Natural killer cell treated with Interleukin-12 subunit alpha and Interleukin-12 subunit beta and Interleukin-15 and Interleukin-18, amount 100 ng/mL, for 72 hours (primary cell): ENCODE results near the gene KCND1. TPM values are rescaled to one million over a fixed set of nuclear protein-coding genes. Genes with fewer than 3 reads are reported as not detected.
A peak's percentile ranks its signal among the peaks of the same experiment; 100 is the strongest.

Source experiments
- ATAC-seq, 2 donors: fragments of 150-1000 bp; cut with Tn5 transposase in 1 of 2; sonication (Bioruptor Pico), chemical (Tn5 transposase) in 1 of 2; 2 replicates each; pipeline ENCODE4 v1.10.0; 2021
- DNase-seq: peaks from one replicate; pipeline ENCODE4 v3.0.0; 2022; ENCODE audit warnings: low spot score
- H3K27ac Mint-ChIP-seq, 2 donors: 1 replicate in 1 of 2; 2 replicates in 1 of 2; pipeline ENCODE4 v1.8.0; 2022; ENCODE audit warnings: mixed read lengths in 2 of 2, mild to moderate bottlenecking in 1 of 2, moderate library complexity in 1 of 2
- H3K27me3 Mint-ChIP-seq, 2 donors: 1 replicate in 1 of 2; 2 replicates in 1 of 2; pipeline ENCODE4 v1.8.0; 2022; ENCODE audit warnings: mixed read lengths in 2 of 2
- H3K36me3 Mint-ChIP-seq: one replicate; pipeline ENCODE4 v1.8.0; 2022; ENCODE audit warnings: mixed read lengths
- H3K4me1 Mint-ChIP-seq, 2 donors: 1 replicate in 1 of 2; 2 replicates in 1 of 2; pipeline ENCODE4 v1.8.0; 2022; ENCODE audit warnings: low read depth in 2 of 2, mixed read lengths in 2 of 2, mild to moderate bottlenecking in 1 of 2
- H3K4me3 Mint-ChIP-seq: one replicate; pipeline ENCODE4 v1.8.0; 2022; ENCODE audit warnings: mixed read lengths
- H3K9me3 Mint-ChIP-seq: 2 replicates; pipeline ENCODE4 v1.8.0; 2022; ENCODE audit warnings: mixed read lengths
- total RNA-seq, 2 donors: library from RNA; stranded (reverse); gene quantifications; one replicate each; pipeline ENCODE4 v1.2.3, GENCODE V29; 2022

The KCND1 gene
- 1 to 10 TPM; 3.3 to 6.2 TPM for total RNA-seq

DNA sequence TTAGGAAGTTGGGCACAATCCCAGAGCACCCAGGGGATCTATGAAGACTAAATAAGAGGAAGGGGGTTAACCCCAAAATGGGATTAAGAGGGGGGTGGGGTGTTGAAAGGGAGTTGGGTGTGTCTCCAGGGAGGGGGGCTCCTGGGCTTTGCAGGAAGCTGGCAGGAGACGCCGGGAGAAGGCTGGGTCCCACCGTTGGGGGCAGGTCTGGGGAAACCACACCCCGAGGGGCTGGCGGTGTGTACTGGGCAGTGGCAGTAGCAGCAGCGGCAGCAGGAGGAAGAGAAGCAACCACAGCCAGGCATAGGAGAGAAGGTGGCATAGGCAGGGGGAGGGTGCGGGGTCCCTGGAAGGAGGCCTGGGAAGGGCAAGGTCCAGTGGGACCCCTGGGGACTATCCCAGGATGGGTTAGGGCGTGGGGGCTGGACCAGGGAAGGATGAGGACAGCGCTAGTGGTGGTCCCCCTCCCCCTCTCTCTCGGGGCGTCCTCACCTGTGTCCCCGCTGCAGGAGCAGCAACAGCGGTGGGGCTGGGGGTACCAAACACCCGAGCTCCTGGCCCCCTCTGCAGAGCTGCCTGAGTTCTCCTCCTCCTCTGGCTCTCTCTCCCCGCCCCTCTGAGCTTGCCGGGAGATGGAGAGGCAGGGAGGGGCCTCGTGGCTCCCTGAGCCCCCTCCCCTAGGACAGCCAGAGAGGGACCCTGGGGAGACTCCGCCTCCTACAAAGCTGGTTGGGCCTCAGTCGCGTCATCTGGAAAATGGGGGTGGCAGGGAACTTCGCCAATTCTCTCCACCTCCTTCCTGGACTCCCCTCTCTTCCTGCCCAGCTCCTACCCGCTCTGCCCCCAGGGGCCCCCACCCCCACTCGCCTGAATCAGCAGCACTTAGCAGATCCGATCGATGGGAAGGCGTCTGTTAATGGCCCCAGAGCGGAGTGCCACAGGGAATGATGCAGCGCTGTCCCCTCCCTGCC is at the start of gene KCND1:
Gene KCND1, minus strand, starts transcription at position 596 of the 971 bp plus-strand sequence. CDS start 1,573 bp downstream, outside the sequence.
- H3K4me1 Mint-ChIP-seq, result peaks cover 8 to 11% of the 10 kb centered on the region in 2 donors
- no peak within 1 kb of the TSS for H3K4me3 Mint-ChIP-seq
- no peak for DNase-seq
- H3K36me3 Mint-ChIP-seq, result peaks cover 13% of the 10 kb centered on the region
- no peaks in the 10 kb centered on the region for H3K9me3 Mint-ChIP-seq
- peak within 1 kb of the TSS in 1 of 2 donors; percentile 16 for H3K27ac Mint-ChIP-seq
- H3K27me3 Mint-ChIP-seq, result peaks cover 0 to 17% of the 10 kb centered on the region in 2 donors
- no peak for ATAC-seq

DNA sequence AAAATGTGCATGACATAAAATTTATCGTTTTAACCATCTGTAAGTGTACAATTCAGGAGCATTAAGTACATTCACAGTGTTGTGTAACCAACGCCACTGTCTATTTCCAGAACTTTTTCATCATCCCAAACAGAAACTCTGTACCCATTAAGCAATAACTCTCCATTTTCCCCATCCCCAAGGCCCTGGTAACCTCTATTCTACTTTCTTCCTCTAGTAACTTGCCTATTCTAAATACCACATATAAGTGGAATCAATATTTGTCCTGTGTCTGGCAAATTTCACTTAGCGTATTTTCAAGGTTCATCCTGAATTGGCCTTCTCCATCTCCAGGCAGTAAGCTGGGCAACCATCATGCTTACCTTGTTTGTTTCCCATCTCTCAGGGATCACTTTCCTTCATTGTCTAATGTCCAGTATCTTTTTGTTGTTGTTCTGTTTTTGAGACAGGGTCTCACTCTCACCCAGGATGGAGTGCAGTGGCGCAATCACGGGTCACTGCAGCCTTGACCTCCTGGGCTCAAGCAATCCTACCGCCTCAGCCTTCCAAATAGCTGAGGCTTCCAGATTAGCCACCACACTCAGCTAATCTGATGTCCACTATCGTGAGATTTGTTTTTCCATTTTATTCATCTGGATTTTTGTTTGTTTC is 48.1 kb upstream of the KCND1 start:
- Mint-ChIP-seq H3K36me3 (no peaks in the 10 kb centered on the region), H3K9me3 (no peaks in the 10 kb centered on the region), H3K4me3 (no peak overlapping the region), H3K27ac (no peak overlapping the region), H3K27me3 (peaks cover 0 to 5% of the 10 kb centered on the region in 2 donors), H3K4me1 (no peaks in the 10 kb centered on the region)
- ATAC-seq, result no peak
- DNase-seq, result no peak

DNA sequence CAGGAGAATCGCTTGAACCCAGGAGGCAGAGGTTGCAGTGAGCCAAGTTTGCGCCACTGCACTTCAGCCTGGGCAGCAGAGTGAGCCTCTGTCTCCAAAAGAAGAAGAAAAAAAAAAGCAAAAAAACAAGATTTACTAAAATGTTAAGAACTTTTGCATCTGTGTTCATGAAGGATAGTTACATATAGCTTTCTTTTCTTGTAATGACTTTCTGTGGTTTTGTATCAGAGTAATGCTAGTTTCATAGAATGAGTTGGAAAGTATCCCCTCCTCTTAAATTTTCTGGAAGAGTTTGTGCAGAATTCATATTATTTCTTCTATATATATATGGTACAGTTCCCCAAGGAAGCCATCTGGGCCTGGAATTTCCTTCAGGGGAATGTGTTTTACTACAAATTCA is 47.4 kb upstream of the KCND1 start:
- Mint-ChIP-seq H3K27ac (no peak overlapping the region), H3K9me3 (no peaks in the 10 kb centered on the region), H3K4me1 (no peaks in the 10 kb centered on the region), H3K4me3 (no peak overlapping the region), H3K27me3 (peaks cover 0 to 5% of the 10 kb centered on the region in 2 donors), H3K36me3 (no peaks in the 10 kb centered on the region)
- ATAC-seq, result no peak
- DNase-seq, result no peak

DNA sequence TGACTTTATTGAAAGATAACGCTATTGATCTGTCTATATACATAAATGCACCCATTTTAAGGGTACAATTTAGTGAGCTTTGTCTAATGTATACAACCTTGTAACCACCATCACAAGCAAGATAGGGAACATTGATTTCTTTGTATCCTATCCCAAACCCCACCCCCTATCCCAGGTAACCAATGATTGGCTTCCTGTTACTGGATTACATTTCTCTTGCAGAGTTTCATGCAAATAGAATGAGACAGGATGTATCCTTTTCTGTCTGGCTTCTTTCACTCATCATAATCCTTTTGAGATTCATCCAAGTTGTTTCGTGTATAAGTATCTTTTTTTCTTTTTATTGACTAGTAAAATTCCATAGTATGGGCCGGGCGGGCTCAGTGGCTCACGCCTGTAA is 32.1 kb upstream of the KCND1 start:
- no peak for ATAC-seq
- no peak overlapping the region for H3K27ac Mint-ChIP-seq

DNA sequence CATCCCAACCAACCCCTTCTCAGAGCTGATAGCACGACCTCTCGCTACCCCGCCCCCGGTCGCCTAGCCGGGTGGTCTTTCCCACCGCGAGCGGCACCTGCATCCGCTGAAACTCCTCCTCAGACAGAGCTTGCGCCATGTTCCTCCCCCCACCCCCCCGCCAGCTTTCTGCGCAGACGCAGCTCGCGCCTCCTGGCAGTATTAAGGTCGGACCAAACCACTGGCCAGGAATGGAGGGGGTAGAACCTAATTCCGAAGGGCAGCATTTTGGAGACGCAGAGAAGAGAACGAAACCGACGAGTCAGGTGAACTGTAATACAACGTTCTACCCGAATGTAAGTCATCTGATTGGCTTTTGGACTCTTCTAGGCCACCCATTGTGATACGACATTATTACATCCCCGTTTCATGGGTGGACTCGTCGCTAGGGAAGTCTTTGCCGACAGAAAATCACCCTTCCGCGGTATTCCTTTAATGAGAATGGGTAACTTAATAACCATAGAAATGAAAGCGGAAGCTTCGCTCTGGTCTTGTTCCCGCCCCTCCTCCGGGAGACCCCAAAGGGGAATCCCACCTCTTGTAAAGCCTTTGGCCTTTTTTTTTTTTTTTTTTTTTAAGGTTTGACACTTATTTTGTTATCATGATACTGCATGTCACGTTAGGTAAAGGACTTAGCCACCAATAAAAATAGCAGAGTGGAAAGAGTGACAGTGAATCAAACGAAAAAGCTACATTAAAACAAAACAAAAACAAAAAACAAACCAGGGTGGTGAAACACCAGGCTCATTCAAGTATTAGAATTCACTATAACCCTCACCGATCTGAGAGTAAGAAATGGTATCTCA is 30.7 kb upstream of the KCND1 start, which contains the start of gene GRIPAP1:
Gene GRIPAP1, minus strand, starts transcription at position 174 of the 845 bp plus-strand sequence. Its CDS starts 35 bp downstream, at position 139.
- peak within 1 kb of the TSS; percentile 100 for H3K4me3 Mint-ChIP-seq
- H3K4me1 Mint-ChIP-seq, result peaks cover 23 to 25% of the 10 kb centered on the region in 2 donors
- ATAC-seq (peak; percentile 90 to 91), DNase-seq (peak; percentile 83)
- peaks cover 15% of the 10 kb centered on the region for H3K36me3 Mint-ChIP-seq
- no peaks in the 10 kb centered on the region for H3K9me3 Mint-ChIP-seq
- no peaks in the 10 kb centered on the region for H3K27me3 Mint-ChIP-seq
- peak within 1 kb of the TSS; percentile 95 to 99 for H3K27ac Mint-ChIP-seq

More for the DNA sequence above, 32.1 kb upstream of the KCND1 start:
- no peaks in the 10 kb centered on the region for H3K9me3 Mint-ChIP-seq
- peaks cover 1% of the 10 kb centered on the region for H3K36me3 Mint-ChIP-seq
- H3K4me1 Mint-ChIP-seq, result peaks cover 11 to 17% of the 10 kb centered on the region in 2 donors
- H3K4me3 Mint-ChIP-seq, result peak overlapping the region; percentile 48
- no peak for DNase-seq
- no peaks in the 10 kb centered on the region for H3K27me3 Mint-ChIP-seq

DNA sequence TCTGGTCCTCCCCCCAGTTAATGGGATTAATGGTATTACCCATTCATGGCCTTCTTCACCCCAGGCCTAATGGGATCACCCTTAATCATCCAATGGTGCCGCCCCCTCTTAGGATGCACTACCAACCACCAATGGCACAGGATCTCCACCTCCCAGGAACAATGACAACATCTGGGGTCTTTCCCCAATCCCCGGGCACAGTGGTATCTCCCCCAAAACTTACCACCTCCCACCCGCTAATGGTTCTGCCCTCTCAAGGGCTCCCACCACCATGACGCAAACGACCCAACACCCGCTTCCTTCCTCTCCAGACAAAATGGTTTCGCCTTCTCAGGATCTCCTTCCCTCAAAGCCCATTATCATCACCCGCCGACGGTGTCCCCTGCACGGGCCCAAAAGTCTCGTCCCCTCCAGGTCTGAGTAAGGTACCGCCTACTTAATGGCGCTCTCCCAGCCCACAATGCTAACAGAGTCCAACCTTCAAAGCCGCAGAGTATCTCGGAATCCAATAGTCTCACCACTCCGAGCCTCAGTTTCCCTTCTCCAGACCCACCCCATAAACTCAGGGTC is 30.0 kb upstream of the KCND1 start:
- H3K4me1 Mint-ChIP-seq, result peaks cover 25 to 28% of the 10 kb centered on the region in 2 donors
- peak overlapping the region; percentile 95 to 99 for H3K27ac Mint-ChIP-seq
- DNase-seq (peak; percentile 64), ATAC-seq (peak; percentile 69 to 70)
- H3K4me3 Mint-ChIP-seq, result peak overlapping the region; percentile 100
- no peaks in the 10 kb centered on the region for H3K9me3 Mint-ChIP-seq
- H3K27me3 Mint-ChIP-seq, result no peaks in the 10 kb centered on the region
- H3K36me3 Mint-ChIP-seq, result peaks cover 22% of the 10 kb centered on the region

DNA sequence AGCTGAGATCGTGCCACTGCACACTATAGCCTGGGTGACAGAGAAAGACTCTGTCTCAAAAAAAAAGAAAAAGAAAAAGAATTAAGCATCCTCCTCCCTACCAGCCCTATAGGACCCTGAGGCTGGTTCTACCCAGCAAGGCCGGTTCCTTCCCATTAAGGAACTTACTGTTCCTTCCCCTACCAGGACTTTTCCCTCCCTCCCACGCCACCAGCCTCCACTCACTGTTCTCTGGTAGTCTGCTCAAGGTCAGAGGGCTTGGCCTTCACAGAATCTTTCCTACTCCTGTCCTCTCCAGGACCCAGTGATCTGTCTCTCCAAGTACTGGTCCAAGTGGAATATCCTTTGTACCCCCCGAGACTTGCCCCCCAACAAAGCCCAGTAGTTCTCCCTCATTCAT is 29.0 kb upstream of the KCND1 start:
- Mint-ChIP-seq H3K27me3 (no peaks in the 10 kb centered on the region), H3K36me3 (peaks cover 25% of the 10 kb centered on the region), H3K27ac (peak overlapping the region; percentile 95 to 99), H3K4me3 (peak overlapping the region; percentile 100), H3K9me3 (no peaks in the 10 kb centered on the region), H3K4me1 (peaks cover 25 to 28% of the 10 kb centered on the region in 2 donors)
- DNase-seq, result no peak
- ATAC-seq, result no peak

DNA sequence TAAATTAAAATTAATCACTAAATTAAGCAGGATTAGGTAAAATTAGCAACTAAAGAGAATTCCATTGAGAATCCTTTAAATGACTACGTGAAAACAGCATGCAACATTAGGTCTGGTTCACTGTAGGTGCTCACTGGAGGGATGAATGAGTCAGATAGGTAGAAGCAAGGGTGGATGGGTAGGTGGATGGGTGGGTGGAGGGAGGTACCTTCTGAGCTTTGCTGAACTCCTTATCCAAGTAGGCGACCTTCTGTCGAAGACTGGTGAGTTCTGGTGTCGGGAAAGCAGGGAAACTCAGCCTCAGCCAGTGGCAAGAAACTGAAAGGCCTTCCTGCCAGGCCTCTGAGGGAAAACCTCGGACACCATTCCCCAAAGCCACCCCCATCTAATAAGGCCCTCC is 27.4 kb upstream of the KCND1 start:
- Mint-ChIP-seq H3K27me3 (peaks cover 0 to 2% of the 10 kb centered on the region in 2 donors), H3K27ac (no peak overlapping the region), H3K4me3 (no peak overlapping the region), H3K9me3 (no peaks in the 10 kb centered on the region), H3K36me3 (peaks cover 33% of the 10 kb centered on the region), H3K4me1 (peaks cover 33 to 34% of the 10 kb centered on the region in 2 donors)
- DNase-seq (no peak), ATAC-seq (no peak)

DNA sequence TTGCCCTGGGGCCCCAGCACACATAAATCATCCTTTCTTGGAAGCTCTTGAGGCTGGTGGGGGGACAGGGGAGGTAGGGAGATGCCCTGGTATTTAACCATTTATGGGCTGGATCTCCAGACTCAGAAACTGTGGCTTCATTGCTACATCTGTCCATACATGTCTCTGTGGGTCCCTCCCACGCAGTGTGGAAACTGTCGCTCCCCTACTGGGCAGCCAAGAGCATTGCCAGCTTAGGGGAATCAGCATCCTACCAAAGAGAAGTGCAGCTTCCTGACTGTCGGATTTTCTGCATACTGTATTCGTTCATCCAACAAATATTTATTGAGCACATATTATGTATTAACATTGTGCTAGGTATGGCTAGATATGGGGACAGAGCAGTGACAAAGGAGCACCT is 26.7 kb upstream of the KCND1 start:
- ATAC-seq (no peak), DNase-seq (no peak)
- H3K27ac Mint-ChIP-seq, result no peak overlapping the region
- peak overlapping the region; percentile 48 for H3K4me3 Mint-ChIP-seq
- H3K27me3 Mint-ChIP-seq, result peaks cover 0 to 2% of the 10 kb centered on the region in 2 donors
- H3K36me3 Mint-ChIP-seq, result peaks cover 33% of the 10 kb centered on the region
- H3K9me3 Mint-ChIP-seq, result no peaks in the 10 kb centered on the region
- peaks cover 30 to 34% of the 10 kb centered on the region in 2 donors for H3K4me1 Mint-ChIP-seq

DNA sequence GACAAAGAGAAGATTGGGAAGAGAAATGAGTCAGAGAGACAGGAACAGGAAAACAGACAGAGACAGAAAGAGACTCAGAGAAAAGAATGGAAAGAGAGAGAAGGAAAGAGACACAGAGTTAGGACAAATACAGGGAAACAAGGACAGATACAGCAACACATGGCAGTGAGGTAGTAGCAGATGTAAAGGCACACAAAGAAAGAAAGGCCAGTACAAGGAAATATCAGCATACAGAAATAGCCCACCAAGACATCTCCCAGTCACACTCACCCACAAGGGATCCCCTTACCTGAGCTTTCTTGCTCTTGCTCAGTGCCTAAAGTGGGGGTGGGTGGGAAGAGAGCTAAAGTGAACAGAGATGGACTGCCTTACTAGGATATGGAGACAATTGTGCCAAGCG is 26.2 kb upstream of the KCND1 start:
- DNase-seq (no peak), ATAC-seq (no peak)
- Mint-ChIP-seq H3K9me3 (no peaks in the 10 kb centered on the region), H3K27me3 (peaks cover 0 to 2% of the 10 kb centered on the region in 2 donors), H3K4me1 (peaks cover 30 to 34% of the 10 kb centered on the region in 2 donors), H3K36me3 (peaks cover 33% of the 10 kb centered on the region), H3K4me3 (peak overlapping the region; percentile 13), H3K27ac (peak overlapping the region in 1 of 2 donors; percentile 5)

DNA sequence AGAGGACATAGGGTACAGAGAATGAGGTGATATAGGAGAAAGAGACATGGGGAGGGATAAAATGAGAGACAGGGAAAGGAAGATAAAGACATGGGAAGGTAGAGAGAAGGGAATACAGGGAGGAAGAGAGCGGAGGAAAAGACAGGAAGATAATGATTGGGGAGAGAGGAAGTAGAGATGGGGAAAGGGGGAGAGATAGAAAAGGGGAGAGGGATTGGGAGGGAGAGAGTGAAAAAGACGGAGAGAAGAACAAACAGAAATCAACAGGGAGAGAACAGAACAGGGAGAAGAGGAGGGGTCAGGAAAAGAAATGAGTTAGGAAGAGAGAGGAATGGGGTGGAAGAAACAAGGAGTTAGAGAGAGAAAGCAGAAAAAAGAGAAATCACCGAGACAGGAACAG is 25.8 kb upstream of the KCND1 start:
- DNase-seq (no peak), ATAC-seq (no peak)
- Mint-ChIP-seq H3K36me3 (peaks cover 33% of the 10 kb centered on the region), H3K9me3 (no peaks in the 10 kb centered on the region), H3K27ac (peak overlapping the region in 1 of 2 donors; percentile 5), H3K4me1 (peaks cover 30 to 34% of the 10 kb centered on the region in 2 donors), H3K4me3 (peak overlapping the region; percentile 13), H3K27me3 (peaks cover 0 to 2% of the 10 kb centered on the region in 2 donors)

DNA sequence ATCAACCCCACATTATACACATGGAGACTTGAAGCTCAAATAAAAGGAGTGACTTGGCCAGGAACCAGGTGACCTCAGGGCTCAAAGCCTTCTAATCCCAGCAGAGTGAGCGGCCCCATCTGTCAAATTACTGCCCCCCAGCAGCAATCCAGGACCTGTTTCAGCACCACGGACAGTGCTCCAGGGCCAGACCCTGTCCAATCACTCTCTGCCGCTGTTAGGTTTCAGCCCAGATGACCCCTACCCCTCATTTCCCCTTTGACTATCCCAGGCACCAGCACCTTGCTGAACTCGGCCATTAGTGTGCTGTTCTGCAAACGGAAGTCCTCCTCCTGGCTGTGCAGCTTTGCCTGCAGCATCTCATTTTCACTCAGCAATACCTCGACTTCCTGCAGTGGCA is 25.3 kb upstream of the KCND1 start:
- Mint-ChIP-seq H3K4me3 (peak overlapping the region; percentile 13), H3K4me1 (peaks cover 29 to 31% of the 10 kb centered on the region in 2 donors), H3K27me3 (peaks cover 0 to 2% of the 10 kb centered on the region in 2 donors), H3K36me3 (peaks cover 33% of the 10 kb centered on the region), H3K9me3 (no peaks in the 10 kb centered on the region), H3K27ac (peak overlapping the region in 1 of 2 donors; percentile 5)
- no peak for ATAC-seq
- DNase-seq, result no peak

DNA sequence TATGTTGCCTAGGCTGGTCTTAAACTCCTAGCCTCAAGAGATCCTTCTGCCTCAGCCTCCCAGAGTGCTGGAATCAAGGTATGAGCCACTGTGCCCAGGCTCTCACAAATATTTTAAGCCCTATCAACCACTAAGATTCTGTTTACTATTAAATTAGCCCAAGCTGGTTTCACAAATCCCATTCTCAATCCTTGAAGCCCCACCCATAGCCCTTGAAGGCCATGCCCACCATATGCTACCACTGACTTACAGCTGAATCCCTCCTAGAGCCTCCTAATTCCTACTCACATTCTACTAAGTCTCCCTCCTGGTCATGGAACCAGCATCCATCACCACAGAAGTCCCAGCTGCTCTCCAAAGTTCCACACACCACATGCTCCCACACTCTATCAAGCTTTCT is 20.7 kb upstream of the KCND1 start:
- no peaks in the 10 kb centered on the region for H3K9me3 Mint-ChIP-seq
- no peak overlapping the region for H3K27ac Mint-ChIP-seq
- H3K4me1 Mint-ChIP-seq, result peaks cover 10% of the 10 kb centered on the region in 2 donors
- ATAC-seq (no peak), DNase-seq (no peak)
- H3K27me3 Mint-ChIP-seq, result peaks cover 0 to 5% of the 10 kb centered on the region in 2 donors
- peaks cover 18% of the 10 kb centered on the region for H3K36me3 Mint-ChIP-seq
- H3K4me3 Mint-ChIP-seq, result no peak overlapping the region
